K562 (cell line): ENCODE data around the gene MKNK2. TPM values are rescaled to one million over a fixed set of nuclear protein-coding genes. Genes with fewer than 3 reads are reported as not detected.

Experiments used
- ARID1B ChIP-seq: fragments of 450-650 bp; IDR thresholded peaks from 2 replicates; pipeline ENCODE4 v1.6.1; 2016; ENCODE audit warnings: antibody characterized with exemption, mild to moderate bottlenecking, inconsistent platforms
- ARID3B ChIP-seq: fragments of 250-450 bp; sonication (Bioruptor Pico); IDR thresholded peaks from 2 replicates; pipeline ENCODE4 v1.4.0; 2020; ENCODE audit warnings: borderline replicate concordance
- CBX8 ChIP-seq: fragments of 200-600 bp; sonication (generic); IDR thresholded peaks from 2 replicates; pipeline ENCODE4 v1.6.1; 2012; ENCODE audit warnings: borderline replicate concordance, mixed run types, low read depth, mild to moderate bottlenecking, moderate library complexity, mixed read lengths, low read length, control low read depth, inconsistent platforms; ENCODE audit not compliant: poor library complexity, severe bottlenecking; ENCODE audit errors: extremely low read depth
- CC2D1A ChIP-seq: fragments of 450-650 bp; IDR thresholded peaks from 2 replicates; pipeline ENCODE4 v1.6.1; 2017; ENCODE audit warnings: mild to moderate bottlenecking
- E4F1 ChIP-seq: fragments of 250-450 bp; sonication (Bioruptor Pico); IDR thresholded peaks from 2 replicates; pipeline ENCODE4 v1.5.0; 2021; ENCODE audit warnings: mild to moderate bottlenecking, borderline replicate concordance
- EGR1 ChIP-seq: fragments of 450-650 bp; conservative IDR thresholded peaks from 2 replicates; pipeline ENCODE4 v1.6.1; 2017; ENCODE audit warnings: mild to moderate bottlenecking
- ELF1 ChIP-seq: fragments of 200-800 bp; sonication (Bioruptor generic); IDR thresholded peaks from 2 replicates; pipeline ENCODE4 v1.6.1; 2016; ENCODE audit warnings: missing genetic modification characterization, missing compliant biosample characterization
- FOXA3 ChIP-seq, 2 experiments: fragments of 450-650 bp in 1 of 2; sonication (generic) in 1 of 2; formaldehyde crosslinking; IDR thresholded peaks in 1 of 2; conservative IDR thresholded peaks in 1 of 2; 2 replicates each; pipeline versions ENCODE4 v1.4.0 to v1.8.0; 2020 to 2022; ENCODE audit warnings: mild to moderate bottlenecking in 2 of 2, missing genetic modification reagents in 1 of 2
- GABPA ChIP-seq: fragments of 200-800 bp; sonication (Bioruptor generic); conservative IDR thresholded peaks from 2 replicates; pipeline ENCODE4 v1.6.1; 2016; ENCODE audit warnings: low read depth, missing genetic modification characterization, missing compliant biosample characterization
- HDGF ChIP-seq: fragments of 450-650 bp; IDR thresholded peaks from 2 replicates; pipeline ENCODE4 v1.6.1; 2016
- IRF2 ChIP-seq: sonication (generic); formaldehyde crosslinking; IDR thresholded peaks from 2 replicates; pipeline ENCODE4 v1.8.1; 2022; ENCODE audit warnings: mild to moderate bottlenecking, missing genetic modification reagents
- MAFF ChIP-seq: IDR thresholded peaks from 2 replicates; pipeline ENCODE4 v1.6.1; 2012; ENCODE audit warnings: low read length, improper control_type of control experiment
- NBN ChIP-seq: fragments of 450-650 bp; IDR thresholded peaks from 2 replicates; pipeline ENCODE4 v1.6.1; 2016; ENCODE audit warnings: low read depth, mild to moderate bottlenecking
- NR0B1 ChIP-seq: fragments of 450-650 bp; IDR thresholded peaks from one replicate; pipeline ENCODE4 v1.6.1; 2018; ENCODE audit warnings: mild to moderate bottlenecking, moderate library complexity; ENCODE audit not compliant: partially characterized antibody
- NR2C2 ChIP-seq, 2 experiments: fragments of 200-800 bp in 1 of 2; sonication (Bioruptor generic) in 1 of 2; sonication (generic) in 1 of 2; formaldehyde crosslinking in 1 of 2; IDR thresholded peaks; 2 replicates each; pipeline versions ENCODE4 v1.6.1 to v1.8.0; 2016 to 2022; ENCODE audit warnings: mild to moderate bottlenecking in 1 of 2, missing compliant biosample characterization in 1 of 2, missing genetic modification characterization in 1 of 2, missing genetic modification reagents in 1 of 2
- NUFIP1 ChIP-seq: fragments of 450-650 bp; IDR thresholded peaks from 2 replicates; pipeline ENCODE4 v1.6.1; 2018; ENCODE audit not compliant: partially characterized antibody
- RAD51 ChIP-seq: fragments of 450-650 bp; IDR thresholded peaks from 2 replicates; pipeline ENCODE4 v1.7.1; 2016; ENCODE audit warnings: low read depth, mild to moderate bottlenecking, borderline replicate concordance
- RBFOX2 ChIP-seq: fragments of 200-400 bp; formaldehyde crosslinking; IDR thresholded peaks from 2 replicates; pipeline ENCODE4 v1.6.1; 2017; ENCODE audit warnings: low read depth, mild to moderate bottlenecking, low read length, moderate library complexity
- SREBF1 ChIP-seq: fragments of 150-350 bp; IDR thresholded peaks from 2 replicates; pipeline ENCODE4 v1.6.1; 2014; ENCODE audit warnings: antibody characterized with exemption, low read depth, low read length, borderline replicate concordance
- THRAP3 ChIP-seq: fragments of 450-650 bp; IDR thresholded peaks from 2 replicates; pipeline ENCODE4 v1.6.1; 2016; ENCODE audit warnings: mild to moderate bottlenecking, inconsistent platforms, borderline replicate concordance
- ZBTB8A ChIP-seq: fragments of 450-650 bp; IDR thresholded peaks from 2 replicates; pipeline ENCODE4 v1.6.1; 2018; ENCODE audit warnings: mild to moderate bottlenecking, moderate library complexity; ENCODE audit not compliant: partially characterized antibody
- ZNF121 ChIP-seq: sonication (generic); formaldehyde crosslinking; conservative IDR thresholded peaks from 2 replicates; pipeline ENCODE4 v1.8.0; 2022; ENCODE audit warnings: missing genetic modification reagents
- ZNF175 ChIP-seq: fragments of 200-800 bp; sonication (Bioruptor generic); IDR thresholded peaks from 2 replicates; pipeline ENCODE4 v1.6.1; 2016; ENCODE audit warnings: low read depth, mild to moderate bottlenecking, missing genetic modification characterization, missing compliant biosample characterization
- ZNF23 ChIP-seq: fragments of 250-450 bp; sonication (Bioruptor Pico); IDR thresholded peaks from 2 replicates; pipeline ENCODE4 v1.4.0; 2020; ENCODE audit warnings: mild to moderate bottlenecking
- ZNF57 ChIP-seq: fragments of 450-650 bp; formaldehyde crosslinking; IDR thresholded peaks from 2 replicates; pipeline ENCODE4 v1.4.0; 2020; ENCODE audit warnings: mild to moderate bottlenecking, moderate library complexity
- polyA plus RNA-seq, 8 experiments: library from polyadenylated mRNA; depleted of rRNA in 4 of 8; stranded (reverse) in 5 of 8; unstranded in 3 of 8; fragments of >200 nt; fragmentation: Nextera tagmentation in 2 of 8; fragmentation: Illumina TruSeq in 1 of 8; extraction: Ambion mirVana in 2 of 8; extraction: Trizol in 1 of 8; gene quantifications; 2 replicates each; pipeline versions ENCODE4 v1.2.1 to v1.2.3, GENCODE V29; 2011 to 2014; ENCODE audit warnings: inconsistent platforms in 1 of 8, missing spikeins in 1 of 8
- total RNA-seq, 7 experiments: library from RNA; depleted of rRNA in 6 of 7; stranded (reverse); fragments of >200 nt in 6 of 7; fragmentation: Illumina TruSeq in 2 of 7; extraction: Trizol in 2 of 7; gene quantifications; 2 replicates each; pipeline versions ENCODE4 v1.2.1 to v1.2.3, GENCODE V29; 2011 to 2021; ENCODE audit warnings: low replicate concordance in 1 of 7

MKNK2 gene
- total and polyA plus RNA-seq, 9 of the 15 experiments (the other 6 are each of a cell fraction or from before 2014, with no cell fraction given), result 5.1 to 191 (median 51.9) TPM

- TF ChIP-seq FOXA3 (CRISPR knock-in tag; conservative IDR thresholded peaks at IDR 0.05 in 1 of 2, IDR thresholded peaks at IDR 0.05 in 1 of 2) (no peak), EGR1 (no peak), ZBTB8A (no peak), ARID3B (CRISPR knock-in tag) (no peak), NBN (no peak), SREBF1 (no peak), MAFF (no peak), ELF1 (tag) (no peak), ZNF175 (CRISPR knock-in tag) (no peak), ZNF23 (no peak), GABPA (no peak), RAD51 (no peak), NR0B1 (no peak), NUFIP1 (no peak), RBFOX2 (peak; percentile 93), ZNF57 (CRISPR knock-in tag) (no peak), IRF2 (CRISPR knock-in tag) (no peak), ARID1B (no peak), ZNF121 (CRISPR knock-in tag) (no peak), CBX8 (no peak), CC2D1A (no peak), THRAP3 (no peak), HDGF (no peak), E4F1 (CRISPR knock-in tag) (no peak), NR2C2 (CRISPR knock-in tag; IDR thresholded peaks at IDR 0.05) (no peak), NR2C2 (tag; IDR thresholded peaks at IDR 0.05) (peak; percentile 3; the same call in 1 of the 2 replicates)
Observed at GRCh38 chr19:2050349-2050990, 574 bp downstream of the MKNK2 start (continued).
